Liver (tissue), 9 donors: ENCODE results near the gene FBXO3. TPM values are rescaled to one million over a fixed set of nuclear protein-coding genes. Genes with fewer than 3 reads are reported as not detected.
A peak's percentile ranks its signal among the peaks of the same experiment; 100 is the strongest.

Experiments used
- DNase-seq: peaks from one replicate; pipeline ENCODE4 v3.0.0-alpha.2; 2017; ENCODE audit warnings: low spot score
- H3K27ac ChIP-seq, 2 donors: one replicate each; pipeline ENCODE4 v1.7.0; 2013; ENCODE audit warnings: inconsistent platforms in 2 of 2, low read length in 2 of 2, control low read depth in 1 of 2, low read depth in 1 of 2, mild to moderate bottlenecking in 1 of 2
- H3K27me3 ChIP-seq, 4 donors: one replicate each; pipeline versions ENCODE4 v1.6.1 to v1.7.0; 2013; ENCODE audit warnings: low read length in 3 of 4, inconsistent platforms in 1 of 4, mild to moderate bottlenecking in 1 of 4, moderate library complexity in 1 of 4; ENCODE audit not compliant: control insufficient read depth in 4 of 4, insufficient read depth in 4 of 4
- H3K36me3 ChIP-seq, 4 donors: one replicate each; pipeline versions ENCODE4 v1.6.1 to v1.7.0; 2013; ENCODE audit warnings: low read length in 3 of 4, mild to moderate bottlenecking in 3 of 4, low read depth in 1 of 4, moderate library complexity in 1 of 4; ENCODE audit not compliant: control insufficient read depth in 4 of 4, insufficient read depth in 3 of 4
- H3K4me1 ChIP-seq, 4 donors: one replicate each; pipeline versions ENCODE4 v1.6.1 to v1.7.0; 2013; ENCODE audit warnings: low read length in 3 of 4, mild to moderate bottlenecking in 3 of 4, moderate library complexity in 1 of 4; ENCODE audit not compliant: control insufficient read depth in 4 of 4, insufficient read depth in 4 of 4
- H3K4me3 ChIP-seq, 3 donors: one replicate each; pipeline versions ENCODE4 v1.6.1 to v1.7.0; 2013; ENCODE audit warnings: low read length in 3 of 3, control low read depth in 1 of 3, low read depth in 1 of 3, mild to moderate bottlenecking in 1 of 3
- H3K9ac ChIP-seq, 2 donors: one replicate each; pipeline ENCODE4 v1.7.0; 2013; ENCODE audit warnings: low read length in 2 of 2, mild to moderate bottlenecking in 2 of 2, moderate library complexity in 2 of 2, control low read depth in 1 of 2, low read depth in 1 of 2
- H3K9me3 ChIP-seq, 4 donors: one replicate each; pipeline versions ENCODE4 v1.6.1 to v1.7.0; 2013; ENCODE audit warnings: low read length in 3 of 4; ENCODE audit not compliant: control insufficient read depth in 4 of 4
- CTCF ChIP-seq: fragments of 150-350 bp; IDR thresholded peaks from 2 replicates; pipeline ENCODE4 v1.5.1; 2017; ENCODE audit warnings: improper control_type of control experiment, low read depth, low read length; ENCODE audit not compliant: missing input control
- EGR1 ChIP-seq, 2 donors: IDR thresholded peaks; 2 replicates each; pipeline ENCODE4 v1.6.1; 2016 to 2018; ENCODE audit warnings: antibody characterized with exemption in 2 of 2, low read depth in 2 of 2
- FOXA1 ChIP-seq: IDR thresholded peaks from 2 replicates; pipeline ENCODE4 v1.6.1; 2016; ENCODE audit warnings: antibody characterized with exemption
- GABPA ChIP-seq, 2 donors: IDR thresholded peaks in 1 of 2; conservative IDR thresholded peaks in 1 of 2; 2 replicates each; pipeline ENCODE4 v1.6.1; 2016; ENCODE audit warnings: antibody characterized with exemption in 2 of 2, mild to moderate bottlenecking in 1 of 2, moderate library complexity in 1 of 2
- HNF4A ChIP-seq, 2 donors: conservative IDR thresholded peaks; 2 replicates each; pipeline ENCODE4 v1.6.1; 2016; ENCODE audit warnings: antibody characterized with exemption in 2 of 2, mild to moderate bottlenecking in 2 of 2
- JUND ChIP-seq, 2 donors: IDR thresholded peaks; 2 replicates each; pipeline ENCODE4 v1.6.1; 2016; ENCODE audit warnings: antibody characterized with exemption in 2 of 2
- MAX ChIP-seq: IDR thresholded peaks from 2 replicates; pipeline ENCODE4 v1.6.1; 2016; ENCODE audit warnings: antibody characterized with exemption
- NR2F2 ChIP-seq: IDR thresholded peaks from 2 replicates; pipeline ENCODE4 v1.6.1; 2016; ENCODE audit warnings: antibody characterized with exemption
- RAD21 ChIP-seq, 2 donors: IDR thresholded peaks; 2 replicates each; pipeline ENCODE4 v1.6.1; 2016; ENCODE audit warnings: antibody characterized with exemption in 2 of 2, mild to moderate bottlenecking in 2 of 2
- RXRA ChIP-seq, 2 donors: IDR thresholded peaks; 2 replicates each; pipeline ENCODE4 v1.6.1; 2017 to 2018; ENCODE audit warnings: antibody characterized with exemption in 2 of 2, mild to moderate bottlenecking in 1 of 2
- SP1 ChIP-seq: IDR thresholded peaks from 2 replicates; pipeline ENCODE4 v1.6.1; 2018; ENCODE audit warnings: antibody characterized with exemption, mild to moderate bottlenecking
- YY1 ChIP-seq: IDR thresholded peaks from 2 replicates; pipeline ENCODE4 v1.6.1; 2016; ENCODE audit warnings: antibody characterized with exemption, mild to moderate bottlenecking
- ZBTB33 ChIP-seq: IDR thresholded peaks from 2 replicates; pipeline ENCODE4 v1.6.1; 2016; ENCODE audit warnings: antibody characterized with exemption
- WGBS: extraction: QIAGEN DNeasy Blood & Tissue Kit; methylation state at CpG from one replicate; pipeline ENCODE4 v1.1.7; 2013; 5-methylcytosine and 5-hydroxymethylcytosine counted together
- polyA plus RNA-seq, 2 donors: library from polyadenylated mRNA; stranded (reverse) in 1 of 2; unstranded in 1 of 2; fragments of 200-250 nt in 1 of 2; fragments of >200 nt in 1 of 2; fragmentation: Nextera tagmentation in 1 of 2; extraction: Ambion mirVana in 1 of 2; gene quantifications; one replicate each; pipeline versions ENCODE4 v1.2.1 to v1.2.3, GENCODE V29; 2013 to 2015
- total RNA-seq, 2 donors: library from RNA; depleted of rRNA; stranded (reverse); fragments of >200 nt; gene quantifications; one replicate each; pipeline ENCODE4 v1.2.3, GENCODE V29; 2014
- donor health status: healthy.
- donor health status: healthy.
- donor health status: healthy.
- donor health status: healthy.
- donor health status: healthy.

FBXO3 gene
- total and polyA plus RNA-seq, 4 donors: 12.2 to 36.4 (median 18.8) TPM

GRCh38 chr11:33696411-33696810, 77.9 kb downstream of the FBXO3 start:
- WGBS: 76% methylated on average over 5 of the region's 5 CpGs
- Histone ChIP-seq H3K36me3 (no peaks in the 10 kb centered on the region), H3K27me3 (no peaks in the 10 kb centered on the region), H3K9me3 (no peaks in the 10 kb centered on the region), H3K4me1 (peaks cover 9 to 25% (median 18%) of the 10 kb centered on the region in 4 donors), H3K9ac (no peak overlapping the region), H3K4me3 (no peak overlapping the region), H3K27ac (peak overlapping the region in 1 of 2 donors; percentile 6)
- no peak for TF ChIP-seq RXRA (IDR thresholded peaks at IDR 0.05)
- TF ChIP-seq FOXA1: no peak
- no peak for TF ChIP-seq JUND (IDR thresholded peaks at IDR 0.05)
- no peak for TF ChIP-seq CTCF
- TF ChIP-seq RAD21 (IDR thresholded peaks at IDR 0.05): no peak
- no peak for DNase-seq

GRCh38 chr11:33695051-33695566, 79.2 kb downstream of the FBXO3 start:
- Histone ChIP-seq H3K27me3 (no peaks in the 10 kb centered on the region), H3K4me1 (peaks cover 7 to 28% (median 14%) of the 10 kb centered on the region in 4 donors), H3K36me3 (no peaks in the 10 kb centered on the region), H3K9ac (peak overlapping the region in 1 of 2 donors; percentile 14), H3K4me3 (no peak overlapping the region), H3K27ac (peak overlapping the region; percentile 72 to 76), H3K9me3 (no peaks in the 10 kb centered on the region)
- TF ChIP-seq RXRA (IDR thresholded peaks at IDR 0.05) (peak; percentile 36 to 75), NR2F2 (peak; percentile 36), JUND (IDR thresholded peaks at IDR 0.05) (no peak), HNF4A (conservative IDR thresholded peaks at IDR 0.05) (peak; percentile 22 to 42), YY1 (peak; percentile 68), SP1 (peak; percentile 49), GABPA (IDR thresholded peaks at IDR 0.05 in 1 of 2, conservative IDR thresholded peaks at IDR 0.05 in 1 of 2) (no peak), EGR1 (IDR thresholded peaks at IDR 0.05; ENCODE audit: low read depth in 2 of 2) (peak in 1 of 2 donors; percentile 50), ZBTB33 (no peak)
- 48% methylated on average over 4 of the region's 4 CpGs for WGBS
- peak; percentile 32 for DNase-seq

- H3K27me3 ChIP-seq: no peaks in the 10 kb centered on the region
- peak; percentile 31 for DNase-seq
- peaks cover 7 to 28% (median 13%) of the 10 kb centered on the region in 4 donors for H3K4me1 ChIP-seq
- TF ChIP-seq FOXA1 (no peak), MAX (peak; percentile 15)
- peak overlapping the region; percentile 72 to 76 for H3K27ac ChIP-seq
- H3K36me3 ChIP-seq: no peaks in the 10 kb centered on the region
- H3K9me3 ChIP-seq: no peaks in the 10 kb centered on the region
- 78% methylated on average over 4 of the region's 4 CpGs for whole genome bisulfite sequencing
- H3K4me3 ChIP-seq: no peak overlapping the region
- peak overlapping the region in 1 of 2 donors; percentile 14 for H3K9ac ChIP-seq
Measured at GRCh38 chr11:33694346-33695050, 79.8 kb downstream of the FBXO3 start.
